ENCODE measurements around the gene IFIT5. TPM values are rescaled to one million over a fixed set of nuclear protein-coding genes. Genes with fewer than 3 reads are reported as not detected.

IFIT5 gene
- total and polyA plus RNA-seq, 2 experiments from 2014 or later: 4.4 to 6.6 TPM

- no peaks in the 10 kb centered on the region for H3K27me3 ChIP-seq
- no peaks in the 10 kb centered on the region for H3K9me3 ChIP-seq (ENCODE audit: low read depth)
- TF ChIP-seq CTCF (IDR thresholded peaks at IDR 0.05; ENCODE audit: low read depth, low read length): no peak
- no peaks in the 10 kb centered on the region for H3K36me3 ChIP-seq
- H3K4me1 ChIP-seq (ENCODE audit: low read depth): peaks cover 11% of the 10 kb centered on the region
- DNase-seq (ENCODE audit: low read depth in 1 of 2, low spot score in 1 of 2): no peak
- no peak overlapping the region for H3K4me3 ChIP-seq
- H3K27ac ChIP-seq: no peak overlapping the region
These were observed 42.4 kb upstream of the IFIT5 start for GRCh38 chr10:89371987-89372386.

- H3K36me3 ChIP-seq: no peaks in the 10 kb centered on the region
- TF ChIP-seq CTCF (IDR thresholded peaks at IDR 0.05; ENCODE audit: low read depth, low read length): no peak
- no peaks in the 10 kb centered on the region for H3K9me3 ChIP-seq (ENCODE audit: low read depth)
- peaks cover 11% of the 10 kb centered on the region for H3K4me1 ChIP-seq (ENCODE audit: low read depth)
- DNase-seq (ENCODE audit: low read depth in 1 of 2, low spot score in 1 of 2): peak in 1 of 2 donors; percentile 96
- no peak overlapping the region for H3K4me3 ChIP-seq
- peak overlapping the region; percentile 21 for H3K27ac ChIP-seq
- no peaks in the 10 kb centered on the region for H3K27me3 ChIP-seq
These were observed 40.3 kb upstream of the IFIT5 start for GRCh38 chr10:89373916-89374711.

GRCh38 chr10:89374713-89375141, 39.6 kb upstream of the IFIT5 start:
- DNase-seq (ENCODE audit: low read depth in 1 of 2, low spot score in 1 of 2): peak in 1 of 2 donors; percentile 34
- Histone ChIP-seq H3K4me3 (no peak overlapping the region), H3K36me3 (no peaks in the 10 kb centered on the region), H3K27me3 (no peaks in the 10 kb centered on the region), H3K27ac (peak overlapping the region; percentile 21), H3K9me3 (ENCODE audit: low read depth) (no peaks in the 10 kb centered on the region), H3K4me1 (ENCODE audit: low read depth) (peaks cover 11% of the 10 kb centered on the region)
- TF ChIP-seq CTCF (IDR thresholded peaks at IDR 0.05; ENCODE audit: low read depth, low read length): no peak

GRCh38 chr10:89377705-89378637, 36.4 kb upstream of the IFIT5 start, which contains the start of gene IFIT1B:
TSS of gene IFIT1B (plus strand) at chr10:89378056. CDS start at chr10:89378136, 80 bp downstream.
- Histone ChIP-seq H3K4me3 (no peak within 1 kb of the TSS), H3K36me3 (no peaks in the 10 kb centered on the region), H3K27me3 (no peaks in the 10 kb centered on the region), H3K4me1 (ENCODE audit: low read depth) (peaks cover 11% of the 10 kb centered on the region), H3K27ac (no peak within 1 kb of the TSS), H3K9me3 (ENCODE audit: low read depth) (no peaks in the 10 kb centered on the region)
- no peak for TF ChIP-seq CTCF (IDR thresholded peaks at IDR 0.05; ENCODE audit: low read depth, low read length)
- no peak for DNase-seq (ENCODE audit: low read depth in 1 of 2, low spot score in 1 of 2)

GRCh38 chr10:89379103-89379502, 35.3 kb upstream of the IFIT5 start:
- Histone ChIP-seq H3K4me3 (no peak overlapping the region), H3K9me3 (ENCODE audit: low read depth) (no peaks in the 10 kb centered on the region), H3K27me3 (no peaks in the 10 kb centered on the region), H3K4me1 (ENCODE audit: low read depth) (peaks cover 9% of the 10 kb centered on the region), H3K27ac (no peak overlapping the region), H3K36me3 (no peaks in the 10 kb centered on the region)
- TF ChIP-seq CTCF (IDR thresholded peaks at IDR 0.05; ENCODE audit: low read depth, low read length): no peak
- DNase-seq (ENCODE audit: low read depth in 1 of 2, low spot score in 1 of 2): no peak
